K562 (cell line): ENCODE measurements around the gene PPP2R2B. TPM values are rescaled to one million over a fixed set of nuclear protein-coding genes. Genes with fewer than 3 reads are reported as not detected.

Experiments
- ATAC-seq: fragments of 200-7000 bp; cut with Tn5 transposase; 3 replicates; pipeline ENCODE4 v1.9.1; 2020; ENCODE audit warnings: moderate library complexity
- BruUV-seq: library from RNA; stranded (reverse); fragments of 400-500 nt; replicated peaks from 2 replicates; lab custom pipeline; 2021; lab: Mats Ljungman, UMichigan
- CTCF ChIA-PET: fragments of 300-600 bp; formaldehyde crosslinking; extraction: SDS; loops from one replicate; lab custom pipeline; 2021; ENCODE audit warnings: low intra/inter-chr PET ratio; lab: Yijun Ruan, JAX
- POLR2A ChIA-PET: fragments of 300-600, 350-650 bp; sonication (Branson Sonifier 250); formaldehyde crosslinking; extraction: SDS; loops from one replicate; lab custom pipeline; 2021; ENCODE audit warnings: antibody characterized with exemption, inconsistent platforms; lab: Yijun Ruan, JAX
- DNase-seq, 4 experiments: peaks; one replicate each; pipeline versions ENCODE4 v3.0.0 to v3.0.0-alpha.2; 2011 to 2018; ENCODE audit warnings: low spot score in 3 of 4, mixed read lengths in 3 of 4; ENCODE audit errors: extremely low read depth in 1 of 4
- FAIRE-seq: peaks from 2 replicates; lab custom pipeline; 2011; peaks lifted over from hg19 to GRCh38; lab: Jason Lieb, UNC
- H2AFZ ChIP-seq: 2 replicates; pipeline ENCODE4 v1.6.0; 2011; ENCODE audit warnings: low read depth, low read length, control low read depth, inconsistent platforms
- H3K27ac ChIP-seq: fragments of 200-600 bp; 3 replicates; pipeline ENCODE4 v1.8.0; 2011; ENCODE audit warnings: low read depth, mild to moderate bottlenecking, control low read depth, inconsistent platforms, low read length, moderate library complexity, mixed read lengths; ENCODE audit errors: extremely low read depth
- H3K27me3 ChIP-seq, 2 experiments: fragments of 300-600 bp in 1 of 2; 2 replicates in 1 of 2; 3 replicates in 1 of 2; pipeline versions ENCODE4 v1.6.0 to v1.8.0; 2011; ENCODE audit warnings: inconsistent platforms in 2 of 2, low read length in 2 of 2, mild to moderate bottlenecking in 1 of 2, mixed read lengths in 1 of 2, moderate library complexity in 1 of 2; ENCODE audit not compliant: control insufficient read depth in 2 of 2, insufficient read depth in 2 of 2
- H3K36me3 ChIP-seq: fragments of 300-600 bp; 3 replicates; pipeline ENCODE4 v1.8.0; 2011; ENCODE audit warnings: mild to moderate bottlenecking, low read length, inconsistent platforms; ENCODE audit not compliant: control insufficient read depth, insufficient read depth
- H3K4me1 ChIP-seq, 2 experiments: fragments of 200-600 bp in 1 of 2; replicated peaks in 1 of 2; 2 replicates in 1 of 2; 3 replicates in 1 of 2; pipeline versions ENCODE4 v1.5.1 to v1.8.0; 2011; ENCODE audit warnings: inconsistent platforms in 2 of 2, low read length in 2 of 2, mild to moderate bottlenecking in 1 of 2, mixed read lengths in 1 of 2, moderate library complexity in 1 of 2; ENCODE audit not compliant: control insufficient read depth in 2 of 2, insufficient read depth in 2 of 2
- H3K4me2 ChIP-seq: 2 replicates; pipeline ENCODE4 v1.6.1; 2011; ENCODE audit warnings: low read length, control low read depth, inconsistent platforms, mixed read lengths; ENCODE audit not compliant: insufficient read depth
- H3K4me3 ChIP-seq: fragments of 200-600 bp; sonication (generic), shearing (Covaris generic); 2 replicates; pipeline ENCODE4 v1.5.1; 2016; ENCODE audit warnings: control low read depth, inconsistent platforms
- H3K79me2 ChIP-seq: fragments of 200-600 bp; 3 replicates; pipeline ENCODE4 v1.8.0; 2011; ENCODE audit warnings: low read length, inconsistent platforms; ENCODE audit not compliant: control insufficient read depth, insufficient read depth
- H3K9ac ChIP-seq, 2 experiments: 2 replicates each; pipeline versions ENCODE4 v1.6.0 to v1.6.1; 2011; ENCODE audit warnings: low read depth in 2 of 2, low read length in 2 of 2, control low read depth in 1 of 2, inconsistent platforms in 1 of 2, mild to moderate bottlenecking in 1 of 2, mixed read lengths in 1 of 2; ENCODE audit not compliant: insufficient read depth in 1 of 2
- H3K9me1 ChIP-seq: one replicate; pipeline ENCODE4 v1.6.0; 2011; ENCODE audit warnings: inconsistent platforms, mild to moderate bottlenecking, low read length, moderate library complexity; ENCODE audit not compliant: control insufficient read depth, insufficient read depth
- H3K9me3 ChIP-seq: replicated peaks from 2 replicates; pipeline ENCODE4 v1.5.1; 2011; ENCODE audit warnings: low read depth, low read length, inconsistent platforms; ENCODE audit not compliant: control insufficient read depth, insufficient read depth
- H4K20me1 ChIP-seq: replicated peaks from 2 replicates; pipeline ENCODE4 v1.6.1; 2011; ENCODE audit warnings: low read length, inconsistent platforms, mixed read lengths; ENCODE audit not compliant: control insufficient read depth, insufficient read depth
- BRCA1 ChIP-seq, 2 experiments: fragments of 450-650 bp in 1 of 2; sonication (generic) in 1 of 2; formaldehyde crosslinking in 1 of 2; IDR thresholded peaks; 2 replicates each; pipeline versions ENCODE4 v1.5.0 to v1.6.1; 2017 to 2020; ENCODE audit warnings: mild to moderate bottlenecking in 1 of 2, missing genetic modification reagents in 1 of 2
- ELF1 ChIP-seq: fragments of 200-800 bp; sonication (Bioruptor generic); IDR thresholded peaks from 2 replicates; pipeline ENCODE4 v1.6.1; 2016; ENCODE audit warnings: missing genetic modification characterization, missing compliant biosample characterization
- FOS ChIP-seq: IDR thresholded peaks from 3 replicates; pipeline ENCODE4 v1.6.1; 2011; ENCODE audit not compliant: insufficient read length; ENCODE audit errors: extremely low read depth
- FUS ChIP-seq: fragments of 200-400 bp; formaldehyde crosslinking; optimal IDR thresholded peaks from 2 replicates; pipeline ENCODE3; 2017; ENCODE audit warnings: low read depth, low read length
- GABPA ChIP-seq: fragments of 200-800 bp; sonication (Bioruptor generic); conservative IDR thresholded peaks from 2 replicates; pipeline ENCODE4 v1.6.1; 2016; ENCODE audit warnings: low read depth, missing genetic modification characterization, missing compliant biosample characterization
- MEF2A ChIP-seq: IDR thresholded peaks from 2 replicates; pipeline ENCODE4 v1.6.1; 2011; ENCODE audit warnings: low read depth, mild to moderate bottlenecking, low read length, moderate library complexity; ENCODE audit not compliant: control insufficient read depth
- NFYB ChIP-seq: IDR thresholded peaks from 2 replicates; pipeline ENCODE4 v1.6.1; 2011; ENCODE audit warnings: mild to moderate bottlenecking, moderate library complexity; ENCODE audit not compliant: insufficient read length; ENCODE audit errors: extremely low read depth
- NR2C1 ChIP-seq, 2 experiments: fragments of 450-650 bp; IDR thresholded peaks; 2 replicates each; pipeline ENCODE4 v1.6.1; 2017; ENCODE audit warnings: mild to moderate bottlenecking in 2 of 2, antibody characterized with exemption in 1 of 2, inconsistent platforms in 1 of 2, missing compliant biosample characterization in 1 of 2, missing genetic modification characterization in 1 of 2
- NR4A1 ChIP-seq, 2 experiments: fragments of 250-450 bp in 1 of 2; fragments of 450-650 bp in 1 of 2; sonication (Bioruptor Pico) in 1 of 2; IDR thresholded peaks; 2 replicates each; pipeline versions ENCODE4 v1.4.0 to v1.6.1; 2016 to 2020; ENCODE audit warnings: mild to moderate bottlenecking in 2 of 2, missing compliant biosample characterization in 1 of 2, missing genetic modification characterization in 1 of 2, moderate library complexity in 1 of 2
- SFPQ ChIP-seq: fragments of 200-400 bp; formaldehyde crosslinking; IDR thresholded peaks from 2 replicates; pipeline ENCODE4 v1.6.1; 2017; ENCODE audit warnings: mild to moderate bottlenecking, low read depth, low read length, moderate library complexity
- ZNF561 ChIP-seq: fragments of 450-650 bp; formaldehyde crosslinking; conservative IDR thresholded peaks from 2 replicates; pipeline ENCODE4 v1.4.0; 2020; ENCODE audit warnings: mild to moderate bottlenecking, moderate library complexity
- WGBS: fragments of 100-300 bp; shearing (Covaris generic); methylation state at CpG from one replicate; pipeline ENCODE4 v1.1.6; 2016; ENCODE audit warnings: low coverage, mixed read lengths; ENCODE audit not compliant: insufficient coverage; ENCODE audit errors: missing lambda C conversion rate; 5-methylcytosine and 5-hydroxymethylcytosine counted together
- in situ Hi-C: fragments of 300-500 bp; cut with MboI; formaldehyde crosslinking; loops from 4 replicates; pipeline ENCODE4 v1.15.0; 2018; ENCODE audit warnings: inconsistent platforms, mixed read lengths
- intact Hi-C: fragments of 100-400 bp; cut with micrococcal nuclease; formaldehyde crosslinking; loops from 2 replicates; pipeline ENCODE4 v1.14.2; 2022
- polyA plus RNA-seq, 8 experiments: library from polyadenylated mRNA; depleted of rRNA in 4 of 8; stranded (reverse) in 5 of 8; unstranded in 3 of 8; fragments of >200 nt; fragmentation: Nextera tagmentation in 2 of 8; fragmentation: Illumina TruSeq in 1 of 8; extraction: Ambion mirVana in 2 of 8; extraction: Trizol in 1 of 8; gene quantifications; 2 replicates each; pipeline versions ENCODE4 v1.2.1 to v1.2.3, GENCODE V29; 2011 to 2014; ENCODE audit warnings: inconsistent platforms in 1 of 8, missing spikeins in 1 of 8
- total RNA-seq, 7 experiments: library from RNA; depleted of rRNA in 6 of 7; stranded (reverse); fragments of >200 nt in 6 of 7; fragmentation: Illumina TruSeq in 2 of 7; extraction: Trizol in 2 of 7; gene quantifications; 2 replicates each; pipeline versions ENCODE4 v1.2.1 to v1.2.3, GENCODE V29; 2011 to 2021; ENCODE audit warnings: low replicate concordance in 1 of 7
- TF ChIP-seq, protein P1 (sequence below), 3 experiments: IDR thresholded peaks in 2 of 3; conservative IDR thresholded peaks in 1 of 3; 2 replicates each; pipeline ENCODE4 v1.5.1; 2011 to 2012; ENCODE audit warnings: low read length in 3 of 3, mild to moderate bottlenecking in 3 of 3, control low read depth in 2 of 3, improper control_type of control experiment in 1 of 3, inconsistent platforms in 1 of 3, low read depth in 1 of 3, mixed read lengths in 1 of 3, moderate library complexity in 1 of 3; ENCODE audit not compliant: insufficient read depth in 2 of 3

PPP2R2B gene
- total and polyA plus RNA-seq, 9 of the 15 experiments (the other 6 are each of a cell fraction or from before 2014, with no cell fraction given): not detected

GRCh38 chr5:146873186-146873917, 5.2 kb downstream of the PPP2R2B start (continued):
- TF ChIP-seq ZNF561 (CRISPR knock-in tag) (no peak), NR2C1 (IDR thresholded peaks at IDR 0.05) (no peak), NR2C1 (tag; IDR thresholded peaks at IDR 0.05) (no peak)

GRCh38 chr5:146872188-146872587, 6.4 kb downstream of the PPP2R2B start:
- Histone ChIP-seq H3K27me3 (no peaks in the 10 kb centered on the region), H3K36me3 (no peaks in the 10 kb centered on the region), H2AFZ (no peak overlapping the region), H3K4me2 (no peak overlapping the region), H4K20me1 (no peaks in the 10 kb centered on the region), H3K9me3 (0 out of 2 replicates have a peak, but pooled peaks cover 2% of the 10 kb centered on the region), H3K79me2 (no peaks in the 10 kb centered on the region), H3K9ac (no peak overlapping the region), H3K9me1 (no peaks in the 10 kb centered on the region), H3K4me3 (no peak overlapping the region), H3K27ac (no peak overlapping the region), H3K4me1 (no peaks in the 10 kb centered on the region)
- no peak for FAIRE-seq
- CTCF ChIA-PET: no interaction called here
- TF ChIP-seq FUS (no peak), GABPA (tag) (no peak), FOS (no peak), ELF1 (tag) (no peak), NFYB (no peak), SFPQ (no peak), MEF2A (no peak), BRCA1 (IDR thresholded peaks at IDR 0.05) (no peak), BRCA1 (CRISPR knock-in tag; IDR thresholded peaks at IDR 0.05) (no peak), NR4A1 (CRISPR knock-in tag; IDR thresholded peaks at IDR 0.05) (no peak), NR4A1 (tag; IDR thresholded peaks at IDR 0.05) (no peak)
- TF ChIP-seq, protein P1, sequence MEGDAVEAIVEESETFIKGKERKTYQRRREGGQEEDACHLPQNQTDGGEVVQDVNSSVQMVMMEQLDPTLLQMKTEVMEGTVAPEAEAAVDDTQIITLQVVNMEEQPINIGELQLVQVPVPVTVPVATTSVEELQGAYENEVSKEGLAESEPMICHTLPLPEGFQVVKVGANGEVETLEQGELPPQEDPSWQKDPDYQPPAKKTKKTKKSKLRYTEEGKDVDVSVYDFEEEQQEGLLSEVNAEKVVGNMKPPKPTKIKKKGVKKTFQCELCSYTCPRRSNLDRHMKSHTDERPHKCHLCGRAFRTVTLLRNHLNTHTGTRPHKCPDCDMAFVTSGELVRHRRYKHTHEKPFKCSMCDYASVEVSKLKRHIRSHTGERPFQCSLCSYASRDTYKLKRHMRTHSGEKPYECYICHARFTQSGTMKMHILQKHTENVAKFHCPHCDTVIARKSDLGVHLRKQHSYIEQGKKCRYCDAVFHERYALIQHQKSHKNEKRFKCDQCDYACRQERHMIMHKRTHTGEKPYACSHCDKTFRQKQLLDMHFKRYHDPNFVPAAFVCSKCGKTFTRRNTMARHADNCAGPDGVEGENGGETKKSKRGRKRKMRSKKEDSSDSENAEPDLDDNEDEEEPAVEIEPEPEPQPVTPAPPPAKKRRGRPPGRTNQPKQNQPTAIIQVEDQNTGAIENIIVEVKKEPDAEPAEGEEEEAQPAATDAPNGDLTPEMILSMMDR (IDR thresholded peaks at IDR 0.05 in 2 of 3, conservative IDR thresholded peaks at IDR 0.05 in 1 of 3; ENCODE audit: insufficient read depth in 2 of 3, low read depth in 1 of 3, low read length in 3 of 3): no peak
- in situ Hi-C loops: no loop called here
- intact Hi-C loops: no loop called here
- ATAC-seq: no peak
- no TSS peak for BruUV-seq
- POLR2A ChIA-PET: no interaction called here
- 0% methylated on average over 1 of the region's 1 CpG for WGBS
- DNase-seq: no peak
